DMS 273 treated with DMSO at 0.1 percent for 48 hours (cell line): ENCODE results near the gene OR2AJ1.
"Not testable (repeated sequence)": the region's sequence is repeated elsewhere in the genome, so short reads cannot be mapped to it uniquely, and the experiment has no call there.

Experiments used
- DNase-seq: peaks from one replicate; lab custom pipeline; 2025; lab: John Stamatoyannopoulos, UW

Gene OR2AJ1

DNA sequence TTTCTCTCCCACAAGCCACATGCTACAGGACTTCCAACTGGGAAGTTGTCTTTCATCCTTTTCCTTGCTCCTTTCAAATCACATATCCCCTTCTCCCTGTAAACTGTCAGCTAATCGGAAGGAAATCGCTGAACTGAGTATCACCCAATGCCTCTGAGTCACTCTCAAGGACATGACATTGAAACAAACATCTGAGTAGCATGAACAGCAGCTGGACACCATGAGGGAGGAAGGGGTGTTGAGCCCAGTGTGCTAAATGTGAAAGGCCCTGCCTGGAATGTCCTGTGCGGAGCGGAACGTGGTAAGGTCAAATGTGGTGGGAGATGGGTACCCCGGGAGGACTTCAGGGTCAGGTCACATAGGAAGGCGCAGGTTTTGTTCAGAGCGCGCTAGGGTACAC lies at the start of gene OR2AJ1:
OR2AJ1 (plus strand) TSS at position 22 of the 400 bp plus-strand sequence. CDS start 8,880 bp downstream, outside the sequence.
- no peak for DNase-seq

DNA sequence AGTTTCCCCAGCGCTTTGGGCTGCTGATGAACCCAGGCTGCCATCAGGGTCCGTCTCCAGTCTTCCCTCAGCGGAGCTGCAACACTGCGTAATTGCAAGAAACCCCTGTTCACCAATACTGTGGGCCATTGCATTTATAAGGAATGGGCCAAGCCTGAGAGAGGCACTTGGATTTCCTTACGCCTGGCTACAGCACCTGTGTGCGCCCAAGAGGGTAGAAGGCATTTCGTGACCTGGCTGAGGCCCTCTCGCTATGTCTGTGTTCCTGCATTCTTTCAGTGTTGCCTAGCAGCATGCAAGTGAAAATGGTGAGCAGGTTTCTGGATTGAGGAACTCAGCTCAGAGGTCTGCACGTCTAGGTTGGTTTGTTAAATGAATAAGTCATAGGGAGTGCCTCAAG lies 41.3 kb upstream of the OR2AJ1 start:
- no peak for DNase-seq

DNA sequence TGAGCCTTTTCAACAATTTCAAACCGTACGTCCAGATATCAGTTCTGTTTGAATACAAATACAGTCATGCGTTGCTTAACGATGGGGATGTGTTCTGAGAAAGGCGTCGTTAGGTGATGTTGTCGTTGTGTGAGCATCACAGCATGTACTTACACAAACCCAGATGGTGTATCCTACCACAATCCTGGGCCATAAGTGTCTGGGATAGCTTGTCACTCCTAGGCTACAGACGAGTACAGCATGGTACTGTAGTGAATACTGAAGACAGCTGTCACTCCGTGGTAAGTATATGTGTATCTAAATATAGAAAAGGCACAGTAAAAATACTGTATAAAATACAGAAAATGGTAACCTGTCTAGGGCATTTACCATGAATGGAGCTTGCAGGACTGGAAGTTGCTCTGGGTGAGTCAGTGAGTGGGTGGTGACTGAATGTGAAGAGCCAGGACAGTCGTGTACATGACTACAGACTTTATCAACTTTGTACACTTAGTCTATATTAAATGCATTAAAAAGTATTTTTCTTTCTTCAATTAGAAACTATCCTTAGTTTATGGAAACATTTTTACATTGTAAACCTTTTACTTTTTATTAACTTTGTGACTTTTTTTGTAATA lies 39.8 kb upstream of the OR2AJ1 start:
- DNase-seq = no peak

DNA sequence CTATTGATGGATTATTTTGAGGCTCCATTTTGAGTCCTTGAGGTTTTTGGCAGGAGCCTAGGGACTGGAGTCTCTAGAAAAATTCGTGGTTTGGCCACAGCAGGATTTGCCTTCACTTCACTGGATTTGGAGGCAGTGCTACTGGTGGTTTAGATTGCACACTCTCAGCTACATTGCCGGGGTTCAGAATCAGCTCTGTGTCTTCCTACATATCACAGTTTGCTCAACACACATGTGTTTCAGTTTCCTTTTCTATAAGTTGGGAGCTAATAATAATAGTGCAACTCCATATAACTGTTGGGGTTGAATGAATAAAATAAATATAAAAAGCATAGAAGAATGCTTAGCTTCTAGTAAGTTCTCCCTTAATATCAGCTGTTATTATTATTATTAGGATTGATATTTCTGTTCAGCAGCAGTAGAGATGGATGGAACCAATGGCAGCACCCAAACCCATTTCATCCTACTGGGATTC lies 29.5 kb upstream of the OR2AJ1 start, which contains the start of gene OR2W3:
OR2W3 (plus strand) TSS at position 425 of the 475 bp plus-strand sequence; CDS start at position 425, 0 bp downstream.
- DNase-seq = no peak

- no peak for DNase-seq
Observed at GRCh38 chr1:247895976-247896375, 28.7 kb upstream of the OR2AJ1 start.

DNA sequence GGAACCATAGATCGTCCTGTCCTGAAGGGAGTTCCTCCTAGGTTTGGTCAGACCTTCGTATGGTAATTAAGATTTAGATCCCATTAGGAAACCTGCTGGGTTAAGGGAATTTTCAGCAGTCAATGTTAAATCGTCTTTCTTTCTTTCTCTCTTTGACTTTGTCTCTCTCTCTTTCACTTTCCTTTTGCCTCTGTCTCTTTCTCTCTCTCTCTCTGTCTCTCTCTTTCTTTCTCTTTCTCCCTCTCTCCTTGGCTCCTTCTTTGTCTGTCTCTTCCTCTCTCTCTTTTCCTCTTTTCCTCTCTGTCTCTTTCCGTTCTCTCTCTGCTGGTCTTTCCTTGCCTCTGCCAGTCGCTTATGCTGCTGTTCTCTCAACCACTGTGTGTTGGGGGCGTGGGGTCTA lies 20.6 kb upstream of the OR2AJ1 start:
- no peak for DNase-seq

GRCh38 chr1:247905181-247905580 lies 19.5 kb upstream of the OR2AJ1 start:
- no peak for DNase-seq

GRCh38 chr1:247905910-247906503 lies 18.7 kb upstream of the OR2AJ1 start:
- DNase-seq = no peak

GRCh38 chr1:247906504-247907047 lies 18.1 kb upstream of the OR2AJ1 start:
- DNase-seq = no peak

GRCh38 chr1:247908766-247909165 lies 15.9 kb upstream of the OR2AJ1 start:
- DNase-seq = no peak

GRCh38 chr1:247913786-247914185 lies 10.9 kb upstream of the OR2AJ1 start:
- DNase-seq = no peak

DNA sequence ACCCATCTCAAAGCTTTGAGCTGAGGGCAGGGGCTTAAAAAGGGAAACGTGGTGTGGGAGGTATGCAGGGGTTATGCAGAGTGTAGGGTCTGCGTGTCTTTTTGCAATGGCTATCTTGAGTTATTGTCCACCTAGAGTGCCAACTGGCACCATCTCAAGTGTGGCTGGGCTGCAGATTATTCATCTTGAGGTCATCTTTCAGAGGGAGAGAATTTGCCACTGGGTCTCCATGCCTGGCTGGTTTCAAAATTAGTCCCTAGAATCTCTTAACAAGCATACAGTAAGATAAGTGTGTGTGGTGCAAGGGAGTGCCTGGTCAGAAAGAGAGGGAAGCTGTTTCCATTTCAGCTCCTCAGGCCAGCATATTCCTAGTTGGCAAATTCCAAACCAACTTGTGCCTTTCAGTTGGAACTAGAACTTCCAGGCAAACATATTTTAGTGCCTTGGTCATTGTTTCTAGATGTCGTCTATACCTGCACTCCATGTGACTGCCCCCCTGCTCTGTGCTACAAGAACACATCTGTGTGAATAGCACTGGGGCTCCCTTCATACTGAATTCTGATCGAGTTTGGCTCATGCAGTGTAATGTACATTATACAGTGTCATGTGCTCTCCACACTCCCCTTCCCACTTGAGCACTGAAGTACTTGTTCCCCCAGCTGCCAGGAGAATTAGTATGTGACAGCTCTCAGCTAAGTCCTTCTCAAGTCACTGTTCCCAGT lies 9.6 kb upstream of the OR2AJ1 start:
- DNase-seq = no peak

DNA sequence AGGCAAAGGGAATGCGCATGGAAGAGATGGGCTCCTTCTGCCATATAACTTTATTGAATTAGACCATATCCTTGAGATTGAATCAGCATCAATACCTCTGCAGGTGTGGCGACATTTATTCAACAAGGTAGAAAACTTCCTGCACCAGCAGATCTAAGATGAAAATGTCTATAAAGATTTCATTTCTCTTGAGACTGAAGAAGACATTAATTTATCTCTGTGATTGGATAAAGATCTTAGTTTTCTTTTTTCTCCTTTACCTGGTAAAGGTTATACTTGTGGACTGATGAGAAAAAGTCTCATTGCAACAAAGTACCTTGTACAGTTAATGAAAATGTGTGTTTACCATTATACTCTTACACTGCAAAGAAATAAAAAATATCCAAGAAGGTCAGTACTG lies 4.7 kb upstream of the OR2AJ1 start, which contains the start of gene OR2T8:
OR2T8 (plus strand) TSS at position 301 of the 400 bp plus-strand sequence. CDS start 766 bp downstream, outside the sequence.
- DNase-seq = no peak

- no peak for DNase-seq
Observed at GRCh38 chr1:247923941-247924340, 748 bp upstream of the OR2AJ1 start.

DNA sequence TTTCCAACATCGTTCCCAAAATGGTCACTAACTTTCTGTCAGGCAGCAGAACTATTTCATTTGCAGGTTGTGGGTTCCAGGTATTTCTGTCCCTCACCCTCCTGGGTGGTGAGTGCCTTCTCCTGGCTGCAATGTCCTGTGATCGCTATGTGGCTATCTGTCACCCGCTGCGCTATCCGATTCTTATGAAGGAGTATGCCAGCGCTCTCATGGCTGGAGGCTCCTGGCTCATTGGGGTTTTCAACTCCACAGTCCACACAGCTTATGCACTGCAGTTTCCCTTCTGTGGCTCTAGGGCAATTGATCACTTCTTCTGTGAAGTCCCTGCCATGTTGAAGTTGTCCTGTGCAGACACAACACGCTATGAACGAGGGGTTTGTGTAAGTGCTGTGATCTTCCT lies 9.3 kb downstream of the OR2AJ1 start:
- no peak for DNase-seq

DNA sequence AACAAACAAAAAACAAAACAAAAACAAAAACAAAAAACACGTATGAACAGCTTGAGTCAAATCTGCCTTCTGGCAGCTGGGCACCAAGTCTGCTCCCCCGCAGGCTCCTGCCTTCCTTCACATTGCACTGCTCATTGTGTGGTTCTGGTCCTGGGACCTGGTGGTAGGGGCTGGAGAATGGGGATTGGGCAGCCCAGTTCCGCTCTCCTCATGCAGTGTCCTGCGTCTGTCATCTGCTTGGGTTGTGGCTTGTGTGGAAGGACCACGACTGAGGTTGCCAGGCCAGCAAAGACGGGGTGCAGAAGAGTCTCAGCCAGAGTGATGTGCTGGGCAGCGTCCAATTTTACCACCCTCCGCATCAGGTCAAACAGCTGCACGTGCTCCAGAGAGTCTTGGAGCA lies 11.1 kb downstream of the OR2AJ1 start:
- DNase-seq = no peak

DNA sequence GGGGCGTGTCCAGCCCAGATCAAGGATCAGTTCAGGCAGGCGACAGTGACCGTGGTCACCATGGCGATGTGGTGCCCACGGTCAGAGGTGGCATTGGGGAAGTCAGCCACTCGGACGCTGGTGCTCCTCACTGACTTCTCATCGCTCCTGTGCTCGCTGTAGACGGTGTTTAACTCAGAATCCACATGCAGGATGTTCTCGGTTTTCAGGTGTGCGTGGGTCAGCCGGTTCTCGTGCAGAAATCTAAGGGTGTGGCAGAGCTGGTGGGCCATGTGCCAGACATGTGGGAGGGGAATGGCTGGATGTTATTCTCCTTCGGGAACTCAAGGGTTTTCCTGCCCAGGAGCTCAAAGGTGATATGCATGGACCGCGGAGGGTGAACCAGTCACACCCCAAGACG lies 11.7 kb downstream of the OR2AJ1 start:
- no peak for DNase-seq

DNA sequence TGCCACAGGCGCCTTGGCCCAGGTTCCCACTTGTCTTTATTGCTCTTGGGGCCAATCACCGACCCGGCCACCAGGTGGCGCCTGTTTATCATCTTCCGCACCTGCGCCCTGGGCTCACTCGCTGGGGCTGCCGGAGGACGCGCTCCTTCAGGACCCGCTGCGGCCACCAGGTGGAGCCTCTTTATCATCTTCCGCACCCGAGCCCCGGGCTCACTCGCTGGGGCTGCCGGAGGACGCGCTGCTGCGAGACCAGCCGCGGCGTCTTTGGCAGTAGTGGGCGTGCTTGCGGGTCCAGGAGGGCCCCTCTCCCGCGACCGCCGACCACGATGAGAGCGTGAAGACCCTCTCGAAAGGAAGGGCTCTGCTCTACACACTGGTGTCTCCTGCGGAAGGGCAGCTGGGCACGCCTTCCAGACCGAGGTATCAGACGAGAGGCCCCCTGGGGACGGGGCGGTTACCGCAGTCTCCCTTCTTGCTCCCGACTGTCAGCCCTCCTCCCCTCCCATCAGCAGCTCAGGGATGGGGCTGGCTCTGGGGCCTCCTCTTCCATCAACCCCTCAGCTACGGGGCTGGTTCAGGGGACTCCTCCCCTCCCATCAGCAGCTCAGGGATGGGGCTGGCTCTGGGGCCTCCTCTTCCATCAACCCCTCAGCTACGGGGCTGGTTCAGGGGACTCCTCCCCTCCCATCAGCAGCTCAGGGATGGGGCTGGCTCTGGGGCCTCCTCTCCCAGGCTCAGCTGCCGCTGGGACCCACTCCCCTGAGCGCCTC lies 12.5 kb downstream of the OR2AJ1 start:
- not testable (repeated sequence) for DNase-seq

DNA sequence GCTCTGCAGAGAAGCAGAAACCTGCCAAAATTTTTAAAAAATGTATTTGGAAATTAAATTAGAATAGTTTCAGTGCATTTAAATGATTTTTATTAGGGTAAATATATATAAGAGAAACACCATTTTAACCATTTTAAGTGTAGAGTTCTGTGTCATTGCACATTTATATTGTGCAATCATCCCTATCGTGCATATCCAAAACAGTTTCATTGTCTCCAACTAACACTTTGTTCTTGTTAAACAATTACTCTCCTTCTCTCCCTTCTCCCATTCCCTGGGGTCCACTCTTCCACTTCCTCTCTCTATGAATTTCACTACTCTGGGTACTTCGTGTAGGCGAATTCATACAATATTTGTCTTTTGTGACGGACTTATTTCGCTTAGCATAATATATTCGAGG lies 17.9 kb downstream of the OR2AJ1 start:
- no peak for DNase-seq

DNA sequence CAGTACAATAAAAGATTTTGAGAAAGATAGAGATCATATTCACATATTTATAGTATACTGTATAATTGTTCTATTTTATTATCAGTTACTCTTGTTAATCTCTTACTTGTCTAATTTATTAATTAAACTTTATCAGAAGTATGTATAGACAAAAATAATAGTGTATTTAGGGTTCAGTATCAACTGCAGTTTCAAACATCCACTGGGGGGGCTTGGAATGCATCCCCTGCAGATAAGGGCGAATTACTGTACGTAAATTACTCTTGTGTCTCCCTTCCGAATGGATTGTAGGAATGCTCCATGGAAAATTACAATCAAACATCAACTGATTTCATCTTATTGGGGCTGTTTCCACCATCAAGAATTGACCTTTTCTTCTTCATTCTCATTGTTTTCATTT lies 23.9 kb downstream of the OR2AJ1 start, which contains the start of gene OR2L8:
OR2L8 (plus strand) TSS at position 301 of the 400 bp plus-strand sequence; CDS start at position 301, 0 bp downstream.
- no peak for DNase-seq

- no peak for DNase-seq
Observed at GRCh38 chr1:247953408-247953807, 28.7 kb downstream of the OR2AJ1 start.

DNA sequence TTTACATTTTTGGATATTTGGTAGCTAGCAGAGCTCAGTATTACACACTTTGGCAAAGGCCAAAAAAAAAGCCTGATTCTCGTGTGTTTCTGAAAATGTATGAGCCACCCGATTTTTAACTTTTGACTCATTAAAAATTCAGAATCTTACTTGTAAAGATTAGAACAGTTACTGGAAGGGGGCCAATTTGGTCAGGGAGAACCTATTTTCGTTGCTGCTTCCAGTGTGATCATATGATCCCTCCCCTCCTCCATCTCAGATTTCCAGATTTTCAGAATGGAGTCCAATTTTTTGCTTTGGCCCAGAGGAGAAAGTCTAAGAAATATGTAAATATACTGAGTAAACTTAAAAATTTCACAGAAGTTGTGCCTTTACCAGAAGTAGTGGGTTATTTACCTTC lies 37.1 kb downstream of the OR2AJ1 start:
- DNase-seq = no peak
